Testis (tissue), 3 donors: Measurements from ENCODE around the gene HEBP1. TPM values are rescaled to one million over a fixed set of nuclear protein-coding genes. Genes with fewer than 3 reads are reported as not detected.

Experiments
- DNase-seq: peaks from one replicate; pipeline ENCODE4 v3.0.0-alpha.2; 2019
- H3K27ac ChIP-seq, 2 donors: fragments of 200-600 bp; sonication (generic); one replicate each; pipeline ENCODE4 v1.5.1; 2019
- H3K27me3 ChIP-seq: fragments of 200-600 bp; sonication (generic); one replicate; pipeline ENCODE4 v1.5.1; 2019
- H3K36me3 ChIP-seq: fragments of 200-600 bp; sonication (generic); one replicate; pipeline ENCODE4 v1.5.1; 2017; ENCODE audit warnings: low read depth; ENCODE audit errors: missing control alignments
- H3K4me1 ChIP-seq: fragments of 200-600 bp; sonication (generic); one replicate; pipeline ENCODE4 v1.5.1; 2019
- H3K4me3 ChIP-seq, 2 donors: fragments of 200-600 bp; sonication (generic); one replicate each; pipeline ENCODE4 v1.5.1; 2017 to 2019
- H3K9me3 ChIP-seq: fragments of 200-600 bp; sonication (generic); one replicate; pipeline ENCODE4 v1.5.1; 2017
- POLR2A ChIP-seq: fragments of 450-650 bp; IDR thresholded peaks from one replicate; pipeline ENCODE4 v1.6.1; 2017; ENCODE audit warnings: antibody characterized with exemption, mild to moderate bottlenecking, moderate library complexity
- WGBS, 2 donors: methylation state at CpG; one replicate each; pipeline ENCODE4 v1.1.5; 2018; 5-methylcytosine and 5-hydroxymethylcytosine counted together
- intact Hi-C: fragments of 100-400 bp; cut with DNase I; formaldehyde crosslinking; loops from one replicate; pipeline ENCODE4 v1.15.1; 2023; ENCODE audit warnings: low total_unique reads
- polyA plus RNA-seq: library from polyadenylated mRNA; stranded (reverse); fragments of 350-450 nt; fragmentation: Illumina TruSeq; extraction: RNeasy Lipid Tissue Mini Kit (QIAGEN cat#74804); gene quantifications from one replicate; pipeline ENCODE4 v1.2.3, GENCODE V29; 2014; ENCODE audit warnings: low read depth, low replicate concordance; ENCODE audit not compliant: insufficient read depth
- total RNA-seq, 2 donors: library from RNA; depleted of rRNA; stranded (reverse); fragments of >200 nt; gene quantifications; one replicate each; pipeline ENCODE4 v1.2.3, GENCODE V29; 2016
- TF ChIP-seq, protein P1 (sequence below), 3 experiments: fragments of 450-650 bp in 2 of 3; fragments of 200-600 bp in 1 of 3; sonication (generic) in 1 of 3; IDR thresholded peaks; one replicate each; pipeline ENCODE4 v1.5.1; 2016 to 2019; ENCODE audit warnings: antibody characterized with exemption in 3 of 3, mild to moderate bottlenecking in 2 of 3, moderate library complexity in 1 of 3

Gene HEBP1
- total and polyA plus RNA-seq, 3 donors from 2014 or later: 48.7 to 57.3 (median 55.6) TPM

DNA sequence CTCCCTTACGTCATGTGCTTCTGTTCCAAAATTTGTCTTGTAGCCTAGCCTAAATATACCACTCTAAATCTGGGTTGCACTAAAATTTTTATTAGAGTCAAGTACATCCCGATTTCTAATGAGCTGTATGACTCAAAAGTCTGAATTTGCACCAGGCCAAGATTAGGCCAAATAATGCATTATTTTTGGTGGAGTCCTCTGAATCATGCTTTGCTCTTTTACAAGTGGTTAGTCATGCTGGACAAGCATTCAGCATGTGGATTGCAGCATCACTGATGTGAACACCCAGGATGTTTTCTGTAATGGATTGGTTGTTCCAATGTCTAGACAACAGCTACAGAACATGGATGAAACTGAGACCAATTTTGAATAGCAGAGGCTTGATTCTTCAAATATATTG is 23.7 kb downstream of the HEBP1 start:
- no peak overlapping the region for H3K4me3 ChIP-seq
- H3K27me3 ChIP-seq: no peaks in the 10 kb centered on the region
- DNase-seq: no peak
- H3K36me3 ChIP-seq: no peaks in the 10 kb centered on the region
- no peaks in the 10 kb centered on the region for H3K4me1 ChIP-seq
- 63 to 74% methylated on average over 2 of the region's 2 CpGs for WGBS, 2 donors
- no peak for TF ChIP-seq POLR2A
- TF ChIP-seq, protein P1, sequence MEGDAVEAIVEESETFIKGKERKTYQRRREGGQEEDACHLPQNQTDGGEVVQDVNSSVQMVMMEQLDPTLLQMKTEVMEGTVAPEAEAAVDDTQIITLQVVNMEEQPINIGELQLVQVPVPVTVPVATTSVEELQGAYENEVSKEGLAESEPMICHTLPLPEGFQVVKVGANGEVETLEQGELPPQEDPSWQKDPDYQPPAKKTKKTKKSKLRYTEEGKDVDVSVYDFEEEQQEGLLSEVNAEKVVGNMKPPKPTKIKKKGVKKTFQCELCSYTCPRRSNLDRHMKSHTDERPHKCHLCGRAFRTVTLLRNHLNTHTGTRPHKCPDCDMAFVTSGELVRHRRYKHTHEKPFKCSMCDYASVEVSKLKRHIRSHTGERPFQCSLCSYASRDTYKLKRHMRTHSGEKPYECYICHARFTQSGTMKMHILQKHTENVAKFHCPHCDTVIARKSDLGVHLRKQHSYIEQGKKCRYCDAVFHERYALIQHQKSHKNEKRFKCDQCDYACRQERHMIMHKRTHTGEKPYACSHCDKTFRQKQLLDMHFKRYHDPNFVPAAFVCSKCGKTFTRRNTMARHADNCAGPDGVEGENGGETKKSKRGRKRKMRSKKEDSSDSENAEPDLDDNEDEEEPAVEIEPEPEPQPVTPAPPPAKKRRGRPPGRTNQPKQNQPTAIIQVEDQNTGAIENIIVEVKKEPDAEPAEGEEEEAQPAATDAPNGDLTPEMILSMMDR (IDR thresholded peaks at IDR 0.05): no peak
- intact Hi-C loops: no loop called here
- H3K9me3 ChIP-seq: no peaks in the 10 kb centered on the region
- H3K27ac ChIP-seq: no peak overlapping the region

DNA sequence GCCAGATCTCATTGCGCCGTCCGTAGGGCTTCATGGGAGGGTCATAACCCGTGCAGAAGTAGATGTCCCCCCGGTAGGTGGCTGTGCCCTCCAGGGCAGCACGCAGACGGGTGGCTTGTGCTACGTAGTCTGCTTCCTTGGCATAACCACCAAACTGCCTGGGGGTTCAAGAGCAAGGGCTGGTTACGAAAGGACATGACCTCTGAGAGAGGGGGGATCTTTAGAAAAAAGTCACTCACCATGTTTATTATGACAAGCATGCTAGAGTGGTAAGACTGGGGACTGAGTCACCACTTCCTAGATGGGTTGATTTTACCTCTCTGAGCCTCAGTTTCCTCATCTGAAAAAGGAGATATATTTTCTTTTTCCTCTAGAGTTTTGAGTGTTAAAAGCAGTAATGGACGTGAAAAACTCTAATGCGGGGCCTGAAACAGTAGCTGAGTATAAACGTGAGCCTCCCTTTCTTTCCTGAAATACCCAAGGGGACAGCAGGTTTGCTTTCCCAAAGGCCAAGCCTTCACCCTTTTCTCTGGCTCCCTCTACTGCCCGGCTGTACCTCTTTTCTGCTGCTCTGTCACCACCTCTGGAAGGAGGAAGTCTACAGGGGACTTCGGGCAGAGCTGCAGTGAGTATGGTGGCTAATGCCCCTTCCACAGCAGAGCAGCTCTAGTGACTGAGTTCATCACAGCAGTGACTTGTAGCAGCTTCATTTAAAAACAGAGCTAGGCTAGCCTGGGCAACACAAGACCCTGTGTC is 24.6 kb downstream of the HEBP1 start:
- DNase-seq: no peak
- Histone ChIP-seq H3K4me1 (no peaks in the 10 kb centered on the region), H3K36me3 (no peaks in the 10 kb centered on the region), H3K27me3 (no peaks in the 10 kb centered on the region), H3K9me3 (no peaks in the 10 kb centered on the region), H3K27ac (no peak overlapping the region), H3K4me3 (no peak overlapping the region)
- WGBS, 2 donors: 81 to 82% methylated on average over 14 of the region's 14 CpGs
- intact Hi-C loops: no loop called here
- TF ChIP-seq, protein P1 (IDR thresholded peaks at IDR 0.05): no peak
- no peak for TF ChIP-seq POLR2A

DNA sequence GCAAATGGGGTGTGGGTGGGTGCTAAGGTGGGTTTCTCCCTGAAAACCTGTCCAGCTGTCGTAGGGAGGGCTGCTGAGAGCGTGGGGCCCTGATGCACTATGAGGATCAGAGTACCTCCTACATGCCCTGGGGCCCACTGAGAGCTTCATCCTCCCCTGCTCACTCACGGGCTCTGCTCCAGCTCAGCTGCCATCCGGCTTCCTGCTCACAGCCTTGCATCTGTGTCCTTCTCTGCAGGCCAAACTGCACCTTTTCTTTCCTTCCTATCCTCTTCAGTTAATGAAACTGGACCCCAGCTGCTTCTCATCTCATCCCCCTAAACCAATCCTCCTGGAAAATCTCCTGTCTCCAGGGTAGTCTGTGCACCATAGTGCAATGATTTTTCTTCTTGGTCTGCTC is 25.9 kb downstream of the HEBP1 start:
- no peaks in the 10 kb centered on the region for H3K27me3 ChIP-seq
- no peaks in the 10 kb centered on the region for H3K36me3 ChIP-seq
- WGBS, 2 donors: 91 to 93% methylated on average over 4 of the region's 4 CpGs
- no peak overlapping the region for H3K27ac ChIP-seq
- no peak overlapping the region for H3K4me3 ChIP-seq
- intact Hi-C loops: no loop called here
- no peak for TF ChIP-seq POLR2A
- TF ChIP-seq, protein P1 (IDR thresholded peaks at IDR 0.05): no peak
- no peaks in the 10 kb centered on the region for H3K4me1 ChIP-seq
- DNase-seq: no peak
- H3K9me3 ChIP-seq: no peaks in the 10 kb centered on the region

DNA sequence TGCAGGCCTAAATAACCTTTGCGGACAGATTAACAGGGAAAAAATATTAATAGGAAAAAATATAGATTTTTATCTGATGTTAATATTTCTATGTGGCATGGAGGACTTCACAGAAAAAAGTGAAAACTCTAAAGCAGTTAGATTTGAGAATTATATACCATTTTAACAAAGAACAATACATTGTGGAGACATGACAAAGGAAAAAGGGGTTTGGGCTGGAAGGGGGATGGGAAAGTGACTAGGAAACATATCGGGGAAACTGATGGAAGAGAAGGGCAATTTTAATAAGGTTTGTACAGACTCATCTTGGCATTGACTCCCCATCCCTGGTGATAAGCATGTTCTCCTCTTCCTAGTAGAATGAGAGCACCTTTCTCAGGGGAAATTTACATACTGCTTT is 27.0 kb downstream of the HEBP1 start:
- H3K4me3 ChIP-seq: no peak overlapping the region
- no peaks in the 10 kb centered on the region for H3K27me3 ChIP-seq
- TF ChIP-seq POLR2A: no peak
- TF ChIP-seq, protein P1 (IDR thresholded peaks at IDR 0.05): no peak
- 92 to 98% methylated on average over 2 of the region's 2 CpGs for WGBS, 2 donors
- intact Hi-C loops: no loop called here
- DNase-seq: no peak
- H3K9me3 ChIP-seq: no peaks in the 10 kb centered on the region
- H3K36me3 ChIP-seq: no peaks in the 10 kb centered on the region
- H3K4me1 ChIP-seq: no peaks in the 10 kb centered on the region
- no peak overlapping the region for H3K27ac ChIP-seq

DNA sequence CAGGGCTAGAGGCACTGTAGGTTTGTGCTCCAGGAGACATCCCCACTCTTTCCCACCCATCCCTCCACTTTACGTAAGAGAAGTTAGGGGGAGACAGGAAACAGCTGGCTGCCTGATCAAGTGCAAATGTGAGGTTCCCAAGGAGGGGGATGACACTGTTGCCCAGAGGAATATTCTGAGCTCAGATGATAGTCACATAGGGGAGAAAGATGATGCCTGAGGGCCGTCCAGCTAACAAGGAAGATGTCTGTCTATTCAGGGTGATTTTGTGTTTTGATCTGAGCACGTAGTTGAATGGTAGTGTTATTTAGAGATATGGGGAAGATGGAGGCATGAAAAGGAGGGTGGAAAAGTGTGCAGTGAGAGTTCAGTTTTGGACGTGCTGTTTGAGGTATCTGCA is 34.2 kb downstream of the HEBP1 start:
- H3K27me3 ChIP-seq: no peaks in the 10 kb centered on the region
- DNase-seq: no peak
- 84 to 89% methylated on average over 4 of the region's 4 CpGs for WGBS, 2 donors
- TF ChIP-seq POLR2A: no peak
- TF ChIP-seq, protein P1 (IDR thresholded peaks at IDR 0.05): no peak
- no peak overlapping the region for H3K4me3 ChIP-seq
- intact Hi-C loops: no loop called here
- H3K9me3 ChIP-seq: no peaks in the 10 kb centered on the region
- no peaks in the 10 kb centered on the region for H3K36me3 ChIP-seq
- H3K27ac ChIP-seq: no peak overlapping the region
- H3K4me1 ChIP-seq: no peaks in the 10 kb centered on the region
